Tibial artery (tissue), 4 donors: Measurements from ENCODE around the gene UBN1.

Source experiments
- DNase-seq, 2 donors: peaks; one replicate each; pipeline ENCODE4 v3.0.0-alpha.2; 2019
- H3K27ac ChIP-seq, 2 donors: fragments of 200-600 bp; sonication (generic) in 1 of 2; 1 replicate in 1 of 2; 2 replicates in 1 of 2; pipeline ENCODE4 v1.5.1; 2018 to 2019; ENCODE audit warnings: mild to moderate bottlenecking in 1 of 2
- H3K27me3 ChIP-seq, 2 donors: fragments of 200-600 bp; sonication (generic) in 1 of 2; one replicate each; pipeline versions ENCODE4 v1.5.1 to v1.6.0; 2016 to 2019
- H3K36me3 ChIP-seq, 3 donors: fragments of 200-600 bp; sonication (generic) in 2 of 3; one replicate each; pipeline ENCODE4 v1.5.1; 2016 to 2019; ENCODE audit warnings: mild to moderate bottlenecking in 2 of 3
- H3K4me1 ChIP-seq, 4 donors: fragments of 200-600 bp; sonication (generic) in 2 of 4; 1 replicate in 3 of 4; 2 replicates in 1 of 4; pipeline ENCODE4 v1.5.1; 2016 to 2019
- H3K4me3 ChIP-seq, 2 donors: fragments of 200-600 bp; sonication (generic) in 1 of 2; 1 replicate in 1 of 2; 2 replicates in 1 of 2; pipeline ENCODE4 v1.5.1; 2018 to 2019; ENCODE audit warnings: mild to moderate bottlenecking in 2 of 2
- H3K9me3 ChIP-seq, 3 donors: fragments of 200-600 bp; sonication (generic) in 1 of 3; one replicate each; pipeline ENCODE4 v1.5.1; 2016 to 2019
- intact Hi-C: fragments of 100-400 bp; cut with DNase I; formaldehyde crosslinking; loops from one replicate; pipeline ENCODE4 v1.15.0; 2023; ENCODE audit warnings: low total_unique reads
- TF ChIP-seq, protein P1 (sequence below), 2 experiments: fragments of 200-600 bp in 1 of 2; fragments of 450-650 bp in 1 of 2; IDR thresholded peaks; one replicate each; pipeline ENCODE4 v1.5.1; 2017 to 2019; ENCODE audit warnings: antibody characterized with exemption in 2 of 2, mild to moderate bottlenecking in 1 of 2, moderate library complexity in 1 of 2

The UBN1 gene

DNA sequence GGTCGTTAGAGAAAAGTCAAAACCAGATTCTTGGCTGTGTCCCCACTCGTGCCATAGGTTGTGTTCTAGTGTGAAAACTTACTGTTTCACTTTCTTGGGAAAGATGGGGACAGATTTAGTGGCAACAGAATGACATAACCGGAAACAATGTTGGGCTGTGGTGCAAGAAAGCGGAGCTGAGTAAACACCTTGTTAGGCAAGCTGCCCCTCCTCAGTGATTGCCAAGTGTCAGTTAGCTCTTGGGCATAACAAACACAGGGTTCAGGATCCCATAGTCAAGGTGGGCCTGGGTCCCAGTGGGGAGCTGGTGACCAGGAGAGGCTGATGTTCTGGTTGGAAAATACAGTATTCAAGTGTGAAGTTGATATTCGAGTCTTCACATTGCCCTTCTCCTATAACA is 15.4 kb downstream of the UBN1 start:
- DNase-seq, result no peak
- Histone ChIP-seq H3K27me3 (no peaks in the 10 kb centered on the region), H3K36me3 (peaks cover 42 to 65% (median 54%) of the 10 kb centered on the region in 3 donors), H3K9me3 (no peaks in the 10 kb centered on the region), H3K27ac (no peak overlapping the region), H3K4me3 (no peak overlapping the region), H3K4me1 (peaks cover 0 to 11% (median 0%) of the 10 kb centered on the region in 4 donors)
- intact Hi-C loops, result no loop called here
- TF ChIP-seq, protein P1, sequence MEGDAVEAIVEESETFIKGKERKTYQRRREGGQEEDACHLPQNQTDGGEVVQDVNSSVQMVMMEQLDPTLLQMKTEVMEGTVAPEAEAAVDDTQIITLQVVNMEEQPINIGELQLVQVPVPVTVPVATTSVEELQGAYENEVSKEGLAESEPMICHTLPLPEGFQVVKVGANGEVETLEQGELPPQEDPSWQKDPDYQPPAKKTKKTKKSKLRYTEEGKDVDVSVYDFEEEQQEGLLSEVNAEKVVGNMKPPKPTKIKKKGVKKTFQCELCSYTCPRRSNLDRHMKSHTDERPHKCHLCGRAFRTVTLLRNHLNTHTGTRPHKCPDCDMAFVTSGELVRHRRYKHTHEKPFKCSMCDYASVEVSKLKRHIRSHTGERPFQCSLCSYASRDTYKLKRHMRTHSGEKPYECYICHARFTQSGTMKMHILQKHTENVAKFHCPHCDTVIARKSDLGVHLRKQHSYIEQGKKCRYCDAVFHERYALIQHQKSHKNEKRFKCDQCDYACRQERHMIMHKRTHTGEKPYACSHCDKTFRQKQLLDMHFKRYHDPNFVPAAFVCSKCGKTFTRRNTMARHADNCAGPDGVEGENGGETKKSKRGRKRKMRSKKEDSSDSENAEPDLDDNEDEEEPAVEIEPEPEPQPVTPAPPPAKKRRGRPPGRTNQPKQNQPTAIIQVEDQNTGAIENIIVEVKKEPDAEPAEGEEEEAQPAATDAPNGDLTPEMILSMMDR (IDR thresholded peaks at IDR 0.05), result no peak

DNA sequence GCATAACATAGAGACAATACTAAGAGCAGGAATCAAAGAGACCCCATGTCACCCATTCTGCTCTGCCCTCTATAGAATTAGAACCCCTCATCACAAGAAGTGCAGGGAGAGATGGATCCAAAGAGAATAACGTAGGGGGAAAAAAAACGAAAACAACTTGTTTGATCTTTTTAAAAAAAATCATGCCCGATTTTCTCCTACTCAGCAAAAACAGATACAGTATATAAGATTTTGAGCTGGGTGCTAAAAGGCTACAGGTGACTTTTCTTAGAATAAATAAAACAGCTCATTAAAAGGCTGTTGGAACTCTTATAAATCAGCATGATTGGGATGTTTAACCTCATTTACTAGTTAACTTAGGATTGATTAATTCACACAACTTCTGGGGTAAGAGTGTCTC is 17.4 kb downstream of the UBN1 start:
- TF ChIP-seq, protein P1 (IDR thresholded peaks at IDR 0.05), result no peak
- DNase-seq, result no peak
- Histone ChIP-seq H3K27me3 (no peaks in the 10 kb centered on the region), H3K9me3 (no peaks in the 10 kb centered on the region), H3K27ac (no peak overlapping the region), H3K4me3 (no peak overlapping the region), H3K36me3 (peaks cover 29 to 60% (median 41%) of the 10 kb centered on the region in 3 donors), H3K4me1 (peaks cover 0 to 11% (median 0%) of the 10 kb centered on the region in 4 donors)
- intact Hi-C loops, result no loop called here

DNA sequence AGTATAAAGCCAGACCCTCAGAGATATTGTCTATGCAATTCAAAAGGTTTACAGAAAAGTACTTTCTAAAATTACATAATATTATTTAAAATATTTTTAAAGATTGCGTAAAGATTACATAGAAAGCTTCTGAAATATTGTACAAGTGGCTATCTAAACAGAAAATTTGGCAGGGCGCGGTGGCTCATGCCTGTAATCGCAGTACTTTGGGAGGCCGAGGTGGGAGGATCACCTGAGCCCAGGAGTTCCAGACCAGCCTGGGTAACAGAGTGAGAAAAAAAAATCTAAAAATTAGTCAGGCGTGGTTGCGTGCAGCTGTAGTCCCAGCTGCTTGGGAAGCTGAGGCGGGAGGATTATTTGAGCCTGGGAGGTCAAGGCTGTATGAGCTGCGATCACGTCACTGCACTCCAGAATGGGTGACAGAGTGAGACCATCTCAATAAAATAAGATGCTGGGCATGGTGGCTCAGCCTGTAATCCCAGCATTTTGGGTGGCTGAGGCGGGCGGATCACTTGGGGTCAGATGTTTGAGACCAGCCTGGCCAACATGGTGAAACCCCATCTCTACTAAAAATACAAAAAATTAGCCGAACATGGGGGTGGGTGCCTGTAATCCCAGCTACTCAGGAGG is 18.1 kb downstream of the UBN1 start:
- Histone ChIP-seq H3K4me3 (no peak overlapping the region), H3K36me3 (peaks cover 29 to 60% (median 41%) of the 10 kb centered on the region in 3 donors), H3K9me3 (no peaks in the 10 kb centered on the region), H3K4me1 (peaks cover 0 to 11% (median 0%) of the 10 kb centered on the region in 4 donors), H3K27me3 (no peaks in the 10 kb centered on the region), H3K27ac (no peak overlapping the region)
- TF ChIP-seq, protein P1 (IDR thresholded peaks at IDR 0.05), result no peak
- intact Hi-C loops, result no loop called here
- DNase-seq, result no peak

DNA sequence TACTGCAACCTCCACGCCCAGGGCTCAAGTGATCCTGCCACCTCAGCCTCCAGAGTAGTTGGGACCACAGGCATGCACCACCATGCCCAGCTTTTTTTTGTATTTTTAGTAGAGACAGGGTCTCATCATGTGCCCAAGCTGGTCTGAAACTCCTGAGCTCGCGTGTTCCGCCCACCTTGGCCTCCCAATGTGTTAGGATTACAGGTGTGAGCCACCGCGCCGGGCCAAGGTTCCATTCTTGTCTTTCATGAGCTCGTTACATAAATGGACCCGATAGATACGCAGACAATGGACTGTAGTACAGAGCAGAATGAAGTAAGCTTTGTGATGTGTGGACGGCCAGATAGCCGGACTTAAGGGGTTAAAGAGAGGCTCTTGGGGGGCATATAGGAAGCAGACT is 19.3 kb downstream of the UBN1 start:
- intact Hi-C loops, result no loop called here
- no peaks in the 10 kb centered on the region for H3K9me3 ChIP-seq
- no peak for DNase-seq
- H3K27me3 ChIP-seq, result no peaks in the 10 kb centered on the region
- no peak overlapping the region for H3K27ac ChIP-seq
- no peak overlapping the region for H3K4me3 ChIP-seq
- peaks cover 29 to 60% (median 39%) of the 10 kb centered on the region in 3 donors for H3K36me3 ChIP-seq
- TF ChIP-seq, protein P1 (IDR thresholded peaks at IDR 0.05), result no peak
- peaks cover 0 to 11% (median 0%) of the 10 kb centered on the region in 4 donors for H3K4me1 ChIP-seq

DNA sequence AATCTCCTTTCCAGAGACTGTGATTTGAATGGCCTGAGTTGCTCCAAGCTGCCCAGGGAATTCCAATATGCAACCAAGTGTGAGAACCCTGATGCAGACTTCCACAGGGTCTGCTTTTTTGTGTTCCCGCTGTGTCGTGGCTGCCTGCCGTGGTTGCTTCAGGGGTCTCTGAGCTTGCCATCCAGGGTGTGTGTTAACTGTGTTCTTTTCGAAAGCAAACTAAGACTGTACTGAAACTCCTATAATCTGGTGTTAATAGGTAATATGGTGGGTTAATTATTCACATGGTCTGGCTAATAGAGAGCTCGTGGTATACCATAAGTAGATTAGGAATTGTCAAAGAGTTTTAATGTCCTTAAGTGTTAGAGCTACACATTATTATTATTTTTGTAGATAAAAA is 20.7 kb downstream of the UBN1 start:
- Histone ChIP-seq H3K4me1 (peaks cover 0 to 11% (median 0%) of the 10 kb centered on the region in 4 donors), H3K9me3 (no peaks in the 10 kb centered on the region), H3K4me3 (no peak overlapping the region), H3K27ac (no peak overlapping the region), H3K36me3 (peaks cover 39 to 64% (median 42%) of the 10 kb centered on the region in 3 donors), H3K27me3 (no peaks in the 10 kb centered on the region)
- intact Hi-C loops, result no loop called here
- DNase-seq, result no peak
- TF ChIP-seq, protein P1 (IDR thresholded peaks at IDR 0.05), result no peak
